Right atrium auricular region (tissue), 2 donors: ENCODE results near the gene VPS51. TPM values are rescaled to one million over a fixed set of nuclear protein-coding genes. Genes with fewer than 3 reads are reported as not detected.

ENCODE experiments used
- DNase-seq: peaks from one replicate; pipeline ENCODE4 v3.0.0-alpha.2; 2019; ENCODE audit warnings: low spot score
- H3K27ac ChIP-seq, 2 donors: fragments of 200-600 bp; sonication (generic); 1 replicate in 1 of 2; 2 replicates in 1 of 2; pipeline ENCODE4 v1.5.1; 2016 to 2019
- H3K27me3 ChIP-seq, 2 donors: fragments of 200-600 bp; sonication (generic); one replicate each; pipeline versions ENCODE4 v1.5.1 to v1.6.0; 2017 to 2019
- H3K36me3 ChIP-seq: fragments of 200-600 bp; sonication (generic); one replicate; pipeline ENCODE4 v1.5.1; 2016
- H3K4me1 ChIP-seq, 2 donors: fragments of 200-600 bp; sonication (generic); one replicate each; pipeline versions ENCODE4 v1.5.1 to v1.6.0; 2017 to 2019
- H3K4me3 ChIP-seq, 2 donors: fragments of 200-600 bp; sonication (generic); 1 replicate in 1 of 2; 2 replicates in 1 of 2; pipeline ENCODE4 v1.5.1; 2017 to 2019; ENCODE audit warnings: mild to moderate bottlenecking in 1 of 2, moderate library complexity in 1 of 2
- H3K9me3 ChIP-seq, 2 donors: fragments of 200-600 bp; sonication (generic); one replicate each; pipeline ENCODE4 v1.5.1; 2019
- CTCF ChIP-seq, 2 donors: fragments of 200-600 bp; sonication (generic); IDR thresholded peaks; one replicate each; pipeline ENCODE4 v1.5.1; 2019; ENCODE audit warnings: antibody characterized with exemption in 2 of 2
- total RNA-seq, 2 donors: library from RNA; depleted of rRNA; stranded (reverse); fragments of >200 nt; gene quantifications; one replicate each; pipeline ENCODE4 v1.1.0, GENCODE V29; 2016

Gene VPS51
- total RNA-seq, 2 donors from 2014 or later, result 98.5 to 147 TPM

GRCh38 chr11:65056999-65057398 is 39.0 kb upstream of the VPS51 start:
- H3K27ac ChIP-seq, result no peak overlapping the region
- no peak for DNase-seq
- H3K27me3 ChIP-seq, result no peaks in the 10 kb centered on the region

GRCh38 chr11:65057526-65057925 is 38.5 kb upstream of the VPS51 start:
- Histone ChIP-seq H3K9me3 (no peaks in the 10 kb centered on the region), H3K4me1 (no peaks in the 10 kb centered on the region), H3K27ac (no peak overlapping the region), H3K4me3 (no peak overlapping the region), H3K36me3 (no peaks in the 10 kb centered on the region), H3K27me3 (no peaks in the 10 kb centered on the region)
- no peak for TF ChIP-seq CTCF (IDR thresholded peaks at IDR 0.05)
- no peak for DNase-seq

More at GRCh38 chr11:65056999-65057398, 39.0 kb upstream of the VPS51 start:
- TF ChIP-seq CTCF (IDR thresholded peaks at IDR 0.05), result no peak
- no peak overlapping the region for H3K4me3 ChIP-seq
- no peaks in the 10 kb centered on the region for H3K4me1 ChIP-seq
- H3K9me3 ChIP-seq, result no peaks in the 10 kb centered on the region
- no peaks in the 10 kb centered on the region for H3K36me3 ChIP-seq

- no peaks in the 10 kb centered on the region for H3K36me3 ChIP-seq
- H3K27me3 ChIP-seq, result no peaks in the 10 kb centered on the region
- no peak overlapping the region for H3K4me3 ChIP-seq
- no peaks in the 10 kb centered on the region for H3K4me1 ChIP-seq
- no peak overlapping the region for H3K27ac ChIP-seq
- DNase-seq, result no peak
- H3K9me3 ChIP-seq, result no peaks in the 10 kb centered on the region
- TF ChIP-seq CTCF (IDR thresholded peaks at IDR 0.05), result no peak
Observed at GRCh38 chr11:65058012-65058411, 38.0 kb upstream of the VPS51 start.

- no peaks in the 10 kb centered on the region for H3K4me1 ChIP-seq
- H3K9me3 ChIP-seq, result no peaks in the 10 kb centered on the region
- H3K4me3 ChIP-seq, result no peak within 1 kb of the TSS
- no peak within 1 kb of the TSS for H3K27ac ChIP-seq
- no peak for TF ChIP-seq CTCF (IDR thresholded peaks at IDR 0.05)
- no peaks in the 10 kb centered on the region for H3K36me3 ChIP-seq
- DNase-seq, result no peak
- H3K27me3 ChIP-seq, result no peaks in the 10 kb centered on the region
Observed at GRCh38 chr11:65058419-65059054, 37.5 kb upstream of the VPS51 start, which contains the start of gene NAALADL1. TSS of gene NAALADL1 (minus strand) at chr11:65058553. CDS start at chr11:65058521, 32 bp downstream.

GRCh38 chr11:65059523-65059922 is 36.5 kb upstream of the VPS51 start:
- DNase-seq, result no peak
- H3K36me3 ChIP-seq, result no peaks in the 10 kb centered on the region

More at GRCh38 chr11:65059523-65059922, 36.5 kb upstream of the VPS51 start:
- Histone ChIP-seq H3K9me3 (no peaks in the 10 kb centered on the region), H3K27me3 (no peaks in the 10 kb centered on the region), H3K4me1 (no peaks in the 10 kb centered on the region), H3K27ac (no peak overlapping the region), H3K4me3 (no peak overlapping the region)
- TF ChIP-seq CTCF (IDR thresholded peaks at IDR 0.05), result no peak
